BLaER1 treated with 17β-estradiol and CSF1 and Interleukin-3, amounts not matched to agents 10 nM and 100 nM (cell line): Measurements from ENCODE around the gene ADGRF4.

Experiments used
- H3K27ac ChIP-seq, 11 experiments: shearing (Covaris generic); formaldehyde crosslinking; 2 replicates each; pipeline ENCODE4 v1.8.1; 2022
- H3K27me3 ChIP-seq, 11 experiments: shearing (Covaris generic); formaldehyde crosslinking; 2 replicates each; pipeline ENCODE4 v1.8.1; 2022
- H3K36me3 ChIP-seq, 11 experiments: shearing (Covaris generic); formaldehyde crosslinking; 2 replicates each; pipeline ENCODE4 v1.8.1; 2022
- H3K4me1 ChIP-seq, 10 experiments: shearing (Covaris generic); formaldehyde crosslinking; 2 replicates each; pipeline ENCODE4 v1.8.1; 2022
- H3K4me2 ChIP-seq, 11 experiments: shearing (Covaris generic); formaldehyde crosslinking; 2 replicates each; pipeline ENCODE4 v1.8.1; 2022
- H3K4me3 ChIP-seq, 10 experiments: shearing (Covaris generic); formaldehyde crosslinking; 2 replicates each; pipeline ENCODE4 v1.8.1; 2022
- H3K9ac ChIP-seq, 11 experiments: shearing (Covaris generic); formaldehyde crosslinking; 2 replicates each; pipeline ENCODE4 v1.8.1; 2022
- H3K9me3 ChIP-seq, 11 experiments: shearing (Covaris generic); formaldehyde crosslinking; replicated peaks in 1 of 11; 2 replicates each; pipeline ENCODE4 v1.8.1; 2022
- H4K20me1 ChIP-seq, 11 experiments: shearing (Covaris generic); formaldehyde crosslinking; 2 replicates each; pipeline ENCODE4 v1.8.1; 2022
- Cebpa-rat ChIP-seq, 11 experiments: shearing (Covaris generic); IDR thresholded peaks; 2 replicates each; pipeline ENCODE4 v1.8.1; 2022

Gene ADGRF4

GRCh38 chr6:47724300-47724699 lies 25.9 kb downstream of the ADGRF4 start:
- no peak overlapping the region for H3K4me3 ChIP-seq
- H3K4me1 ChIP-seq: no peaks in the 10 kb centered on the region
- no peaks in the 10 kb centered on the region for H4K20me1 ChIP-seq
- no peaks in the 10 kb centered on the region for H3K27me3 ChIP-seq
- no peak for TF ChIP-seq Cebpa-rat (IDR thresholded peaks at IDR 0.05)
- H3K36me3 ChIP-seq: no peaks in the 10 kb centered on the region
- H3K9me3 ChIP-seq: peaks cover 0 to 21% (median 4%) of the 10 kb centered on the region in 11 experiments; a peak in 7 of 22 replicates
- no peak overlapping the region for H3K9ac ChIP-seq
- no peak overlapping the region for H3K4me2 ChIP-seq
- H3K27ac ChIP-seq: no peak overlapping the region

GRCh38 chr6:47727391-47727790 lies 29.0 kb downstream of the ADGRF4 start:
- Histone ChIP-seq H3K4me1 (no peaks in the 10 kb centered on the region), H3K4me3 (no peak overlapping the region), H3K27ac (no peak overlapping the region), H3K9ac (no peak overlapping the region), H3K36me3 (no peaks in the 10 kb centered on the region), H3K9me3 (peaks cover 0 to 21% (median 4%) of the 10 kb centered on the region in 11 experiments; a peak in 7 of 22 replicates), H3K27me3 (no peaks in the 10 kb centered on the region), H4K20me1 (no peaks in the 10 kb centered on the region), H3K4me2 (no peak overlapping the region)
- TF ChIP-seq Cebpa-rat (IDR thresholded peaks at IDR 0.05): no peak

GRCh38 chr6:47729019-47729418 lies 30.6 kb downstream of the ADGRF4 start:
- no peaks in the 10 kb centered on the region for H3K27me3 ChIP-seq
- no peak for TF ChIP-seq Cebpa-rat (IDR thresholded peaks at IDR 0.05)
- no peak overlapping the region for H3K4me2 ChIP-seq
- no peak overlapping the region for H3K4me3 ChIP-seq
- no peaks in the 10 kb centered on the region for H3K36me3 ChIP-seq
- H3K9ac ChIP-seq: no peak overlapping the region
- H4K20me1 ChIP-seq: no peaks in the 10 kb centered on the region
- H3K4me1 ChIP-seq: no peaks in the 10 kb centered on the region
- peaks cover 0 to 21% (median 4%) of the 10 kb centered on the region in 11 experiments; a peak in 7 of 22 replicates for H3K9me3 ChIP-seq
- H3K27ac ChIP-seq: no peak overlapping the region

- H3K9ac ChIP-seq: no peak overlapping the region
- H3K4me1 ChIP-seq: no peaks in the 10 kb centered on the region
- no peaks in the 10 kb centered on the region for H3K27me3 ChIP-seq
- H3K36me3 ChIP-seq: no peaks in the 10 kb centered on the region
- no peak overlapping the region for H3K4me3 ChIP-seq
- peaks cover 0 to 21% (median 4%) of the 10 kb centered on the region in 11 experiments; a peak in 7 of 22 replicates for H3K9me3 ChIP-seq
- H4K20me1 ChIP-seq: no peaks in the 10 kb centered on the region
- H3K4me2 ChIP-seq: no peak overlapping the region
- TF ChIP-seq Cebpa-rat (IDR thresholded peaks at IDR 0.05): no peak
- no peak overlapping the region for H3K27ac ChIP-seq
Measured at GRCh38 chr6:47729457-47729856, 31.1 kb downstream of the ADGRF4 start.

- Histone ChIP-seq H3K36me3 (no peaks in the 10 kb centered on the region), H3K9ac (no peak overlapping the region), H3K9me3 (no peaks in the 10 kb centered on the region), H3K4me3 (no peak overlapping the region), H3K27me3 (no peaks in the 10 kb centered on the region), H3K27ac (no peak overlapping the region), H3K4me1 (no peaks in the 10 kb centered on the region), H4K20me1 (no peaks in the 10 kb centered on the region), H3K4me2 (no peak overlapping the region)
- no peak for TF ChIP-seq Cebpa-rat (IDR thresholded peaks at IDR 0.05)
Measured at GRCh38 chr6:47733879-47734558, 35.6 kb downstream of the ADGRF4 start.

- no peak overlapping the region for H3K27ac ChIP-seq
- no peak for TF ChIP-seq Cebpa-rat (IDR thresholded peaks at IDR 0.05)
Measured at GRCh38 chr6:47734831-47735481, 36.6 kb downstream of the ADGRF4 start.

GRCh38 chr6:47736083-47736700 lies 37.8 kb downstream of the ADGRF4 start:
- Histone ChIP-seq H3K9ac (no peak overlapping the region), H4K20me1 (no peaks in the 10 kb centered on the region), H3K36me3 (no peaks in the 10 kb centered on the region), H3K27ac (no peak overlapping the region), H3K4me1 (no peaks in the 10 kb centered on the region), H3K4me3 (no peak overlapping the region), H3K27me3 (no peaks in the 10 kb centered on the region), H3K4me2 (no peak overlapping the region), H3K9me3 (no peaks in the 10 kb centered on the region)
- no peak for TF ChIP-seq Cebpa-rat (IDR thresholded peaks at IDR 0.05)

More at GRCh38 chr6:47734831-47735481, 36.6 kb downstream of the ADGRF4 start:
- H3K4me3 ChIP-seq: no peak overlapping the region
- H4K20me1 ChIP-seq: no peaks in the 10 kb centered on the region
- H3K4me1 ChIP-seq: no peaks in the 10 kb centered on the region
- no peaks in the 10 kb centered on the region for H3K27me3 ChIP-seq
- no peaks in the 10 kb centered on the region for H3K36me3 ChIP-seq
- H3K9ac ChIP-seq: no peak overlapping the region
- H3K4me2 ChIP-seq: no peak overlapping the region
- no peaks in the 10 kb centered on the region for H3K9me3 ChIP-seq

GRCh38 chr6:47737406-47737805 lies 39.0 kb downstream of the ADGRF4 start:
- no peak overlapping the region for H3K4me3 ChIP-seq
- H4K20me1 ChIP-seq: no peaks in the 10 kb centered on the region
- H3K27ac ChIP-seq: no peak overlapping the region
- no peaks in the 10 kb centered on the region for H3K27me3 ChIP-seq
- no peaks in the 10 kb centered on the region for H3K36me3 ChIP-seq
- no peaks in the 10 kb centered on the region for H3K9me3 ChIP-seq
- H3K4me1 ChIP-seq: no peaks in the 10 kb centered on the region
- no peak for TF ChIP-seq Cebpa-rat (IDR thresholded peaks at IDR 0.05)
- H3K4me2 ChIP-seq: no peak overlapping the region
- no peak overlapping the region for H3K9ac ChIP-seq

GRCh38 chr6:47740714-47741113 lies 42.3 kb downstream of the ADGRF4 start:
- no peak overlapping the region for H3K27ac ChIP-seq
- no peaks in the 10 kb centered on the region; a peak in 1 of 22 replicates for H3K9me3 ChIP-seq
- H3K4me3 ChIP-seq: no peak overlapping the region
- H3K4me1 ChIP-seq: no peaks in the 10 kb centered on the region
- no peaks in the 10 kb centered on the region for H4K20me1 ChIP-seq
- no peaks in the 10 kb centered on the region for H3K27me3 ChIP-seq
- H3K9ac ChIP-seq: no peak overlapping the region
- H3K4me2 ChIP-seq: no peak overlapping the region
- TF ChIP-seq Cebpa-rat (IDR thresholded peaks at IDR 0.05): no peak
- H3K36me3 ChIP-seq: no peaks in the 10 kb centered on the region
